ENCODE results near the gene DCAF8L2. TPM values are rescaled to one million over a fixed set of nuclear protein-coding genes. Genes with fewer than 3 reads are reported as not detected.
A peak's percentile ranks its signal among the peaks of the same experiment; 100 is the strongest.

DCAF8L2 gene
- total and polyA plus RNA-seq, 2 donors (not counting 3 experiments of a cell fraction or from before 2014, with no cell fraction given): 0.15 to 0.36 TPM

- intact Hi-C loops (cut with micrococcal nuclease): no loop called here
- BruUV-seq (replicated peaks): no TSS peak
- no peaks in the 10 kb centered on the region for H4K20me1 ChIP-seq (replicated peaks; ENCODE audit: control insufficient read depth, extremely low read depth, insufficient read depth, low read length)
- CTCF ChIA-PET: interaction anchor here (3.4 kb wide), 1 partner anchor 22 kb away, joined by 19 read pairs; no protein-coding TSS in a partner anchor
- no peak overlapping the region for H3K27ac ChIP-seq (ENCODE audit: insufficient read depth, low read depth, low read length)
- no peaks in the 10 kb centered on the region for H3K27me3 ChIP-seq (ENCODE audit: control insufficient read depth in 2 of 2, insufficient read depth in 2 of 2, low read length in 2 of 2)
- POLR2A ChIA-PET: no interaction called here
- no peak overlapping the region for H3K9ac ChIP-seq (replicated peaks; ENCODE audit: extremely low read depth, insufficient read depth, low read length)
- no peaks in the 10 kb centered on the region for H3K9me3 ChIP-seq (replicated peaks; ENCODE audit: control insufficient read depth, insufficient read depth, low read length)
- peaks cover 9% of the 10 kb centered on the region for H3K4me1 ChIP-seq (ENCODE audit: control insufficient read depth, extremely low read depth, insufficient read depth, low read length)
- no peak for TF ChIP-seq CTCF (IDR thresholded peaks at IDR 0.05; ENCODE audit: extremely low read depth in 1 of 2, insufficient read depth in 1 of 2, low read depth in 1 of 2, low read length in 2 of 2)
- TF ChIP-seq POLR2AphosphoS5 (IDR thresholded peaks at IDR 0.05; ENCODE audit: insufficient read depth, low read depth, low read length): no peak
- TF ChIP-seq JUN (IDR thresholded peaks at IDR 0.05; ENCODE audit: borderline replicate concordance, insufficient read depth, insufficient read length, low read depth): no peak
- TF ChIP-seq EZH2 (IDR thresholded peaks at IDR 0.05; ENCODE audit: borderline replicate concordance, low read depth, low read length, severe bottlenecking): no peak
- TF ChIP-seq MYC (IDR thresholded peaks at IDR 0.05; ENCODE audit: low read depth, low read length): no peak
- TF ChIP-seq POLR2A (IDR thresholded peaks at IDR 0.05; ENCODE audit: low read depth, low read length): no peak
- no peak for TF ChIP-seq FOS (IDR thresholded peaks at IDR 0.05; ENCODE audit: borderline replicate concordance, insufficient read depth, low read length)
- no peak for TF ChIP-seq GATA2 (IDR thresholded peaks at IDR 0.05; ENCODE audit: insufficient read depth, insufficient read length, low read depth, low read length)
- no peak for TF ChIP-seq MAX (IDR thresholded peaks at IDR 0.05; ENCODE audit: insufficient read depth, insufficient read length)
- dilution Hi-C loops (cut with MboI; ENCODE audit: extremely low pct_ligation_motif_present, low sequenced_read_pairs): no loop called here
- DNase-seq (ENCODE audit: low read depth, low spot score) (peak; percentile 63), FAIRE-seq (peak; percentile 28)
- H3K4me2 ChIP-seq (ENCODE audit: insufficient read depth, low read length): no peak overlapping the region
- H2AFZ ChIP-seq (ENCODE audit: low read depth, low read length): no peak overlapping the region
- no peaks in the 10 kb centered on the region for H3K9me1 ChIP-seq (replicated peaks; ENCODE audit: control insufficient read depth, extremely low read depth, insufficient read depth, low read length)
- no peaks in the 10 kb centered on the region for H3K79me2 ChIP-seq (ENCODE audit: control insufficient read depth, insufficient read depth, low read length)
- H3K4me3 ChIP-seq (replicated peaks in 1 of 3; ENCODE audit: insufficient read depth in 1 of 3, low read depth in 1 of 3, low read length in 3 of 3): no peak overlapping the region
- no peaks in the 10 kb centered on the region for H3K36me3 ChIP-seq (ENCODE audit: control insufficient read depth in 2 of 2, extremely low read depth in 1 of 2, insufficient read depth in 2 of 2, low read length in 2 of 2)
Observed at GRCh38 chrX:27597508-27597907, 7.4 kb downstream of the DCAF8L2 start.
